HCT116 (cell line): ENCODE data around the gene KIF12. TPM values are rescaled to one million over a fixed set of nuclear protein-coding genes. Genes with fewer than 3 reads are reported as not detected.

ENCODE experiments used
- ATAC-seq: fragments of 200-7000 bp; cut with Tn5 transposase; 2 replicates; pipeline ENCODE4 v1.9.1; 2020; ENCODE audit warnings: mild to moderate bottlenecking, moderate library complexity
- BruUV-seq: library from RNA; stranded (reverse); fragments of 400-500 nt; replicated peaks from 2 replicates; lab custom pipeline; 2021; lab: Mats Ljungman, UMichigan
- CTCF ChIA-PET: fragments of 300-600 bp; sonication (Branson Sonifier 250); formaldehyde crosslinking; loops from one replicate; lab custom pipeline; 2021; ENCODE audit warnings: antibody characterized with exemption; lab: Charles Lee
- POLR2A ChIA-PET: fragments of 300-600, 350-600 bp; sonication (Branson Sonifier 250); formaldehyde crosslinking; loops from one replicate; lab custom pipeline; 2021; ENCODE audit warnings: antibody characterized with exemption; lab: Charles Lee
- RAD21 ChIA-PET, 2 experiments: fragments of 300-600 bp; sonication (Branson Sonifier 250); formaldehyde crosslinking; loops; one replicate each; lab custom pipeline; 2023; ENCODE audit warnings: low total read pairs in 2 of 2; ENCODE audit not compliant: uncharacterized antibody in 2 of 2, unreplicated experiment in 2 of 2, low non-redundant PET in 1 of 2; lab: Charles Lee
- DNase-seq: peaks from one replicate; pipeline ENCODE4 v3.0.0-alpha.2; 2010; ENCODE audit warnings: low read depth, low spot score
- H2AFZ ChIP-seq: fragments of 200-600 bp; shearing (Covaris generic), sonication (generic); 2 replicates; pipeline ENCODE4 v1.6.1; 2017; ENCODE audit warnings: low read depth, mixed run types, mixed read lengths, antibody characterized with exemption, low read length; ENCODE audit not compliant: poor library complexity, severe bottlenecking
- H3K27ac ChIP-seq: 2 replicates; pipeline ENCODE4 v1.5.1; 2012; ENCODE audit warnings: low read depth, low read length
- H3K27me3 ChIP-seq: fragments of 200-600 bp; sonication (generic); 2 replicates; pipeline ENCODE4 v1.6.1; 2016; ENCODE audit warnings: mixed run types, low read length, mixed read lengths; ENCODE audit not compliant: insufficient read depth
- H3K36me3 ChIP-seq, 2 experiments: fragments of 200-500 bp in 1 of 2; fragments of 200-600 bp in 1 of 2; sonication (Bioruptor generic) in 1 of 2; sonication (generic) in 1 of 2; 2 replicates each; pipeline versions ENCODE4 v1.5.1 to v1.6.1; 2014 to 2016; ENCODE audit warnings: low read length in 2 of 2, inconsistent platforms in 1 of 2, mixed read lengths in 1 of 2, mixed run types in 1 of 2; ENCODE audit not compliant: insufficient read depth in 2 of 2, control insufficient read depth in 1 of 2
- H3K4me1 ChIP-seq, 2 experiments: fragments of 200-600 bp in 1 of 2; sonication (generic) in 1 of 2; 2 replicates each; pipeline versions ENCODE4 v1.5.1 to v1.6.1; 2012 to 2017; ENCODE audit warnings: low read length in 2 of 2, inconsistent platforms in 1 of 2, mild to moderate bottlenecking in 1 of 2, mixed read lengths in 1 of 2, mixed run types in 1 of 2, moderate library complexity in 1 of 2; ENCODE audit not compliant: insufficient read depth in 2 of 2, control insufficient read depth in 1 of 2
- H3K4me2 ChIP-seq: fragments of 200-600 bp; sonication (generic); 2 replicates; pipeline ENCODE4 v1.6.1; 2017; ENCODE audit warnings: mixed run types, low read length, mixed read lengths
- H3K4me3 ChIP-seq, 2 experiments: fragments of 200-600 bp in 1 of 2; sonication (generic) in 1 of 2; replicated peaks in 1 of 2; 2 replicates each; pipeline ENCODE4 v1.5.1; 2011 to 2016; ENCODE audit warnings: low read length in 2 of 2, control low read depth in 1 of 2, low read depth in 1 of 2, mild to moderate bottlenecking in 1 of 2, mixed read lengths in 1 of 2, mixed run types in 1 of 2
- H3K79me2 ChIP-seq: fragments of 200-600 bp; sonication (generic); 2 replicates; pipeline ENCODE4 v1.6.1; 2017; ENCODE audit warnings: mild to moderate bottlenecking, mixed run types, low read length, moderate library complexity, mixed read lengths; ENCODE audit not compliant: insufficient read depth
- H3K9ac ChIP-seq: fragments of 200-600 bp; sonication (generic); 2 replicates; pipeline ENCODE4 v1.6.1; 2016; ENCODE audit warnings: low read length, mixed read lengths
- H3K9me2 ChIP-seq: fragments of 200-600 bp; sonication (generic), shearing (Covaris generic); 2 replicates; pipeline ENCODE4 v1.6.1; 2017; ENCODE audit warnings: mixed run types, mild to moderate bottlenecking, moderate library complexity; ENCODE audit not compliant: insufficient read depth
- H3K9me3 ChIP-seq, 2 experiments: fragments of 200-500 bp in 1 of 2; fragments of 200-600 bp in 1 of 2; sonication (Bioruptor generic) in 1 of 2; sonication (generic) in 1 of 2; 2 replicates each; pipeline ENCODE4 v1.6.1; 2014 to 2017; ENCODE audit warnings: low read length in 2 of 2, mixed read lengths in 2 of 2, inconsistent platforms in 1 of 2, low read depth in 1 of 2, mild to moderate bottlenecking in 1 of 2, mixed run types in 1 of 2, moderate library complexity in 1 of 2; ENCODE audit not compliant: control insufficient read depth in 1 of 2, insufficient read depth in 1 of 2
- H4K20me1 ChIP-seq: fragments of 200-600 bp; sonication (generic), shearing (Covaris generic); 2 replicates; pipeline ENCODE4 v1.6.1; 2017; ENCODE audit warnings: mixed run types, mild to moderate bottlenecking, moderate library complexity; ENCODE audit not compliant: insufficient read depth
- CBX3 ChIP-seq: IDR thresholded peaks from 2 replicates; pipeline ENCODE4 v1.6.1; 2012; ENCODE audit warnings: low read depth
- CEBPB ChIP-seq: IDR thresholded peaks from 2 replicates; pipeline ENCODE4 v1.6.1; 2012; ENCODE audit warnings: low read depth
- EGR1 ChIP-seq: IDR thresholded peaks from 2 replicates; pipeline ENCODE4 v1.6.1; 2012; ENCODE audit warnings: low read depth
- ELF1 ChIP-seq: IDR thresholded peaks from 2 replicates; pipeline ENCODE4 v1.6.1; 2012; ENCODE audit warnings: low read depth, borderline replicate concordance
- EZH2 ChIP-seq: fragments of 200-600 bp; sonication (generic); IDR thresholded peaks from 2 replicates; pipeline ENCODE4 v1.6.1; 2017; ENCODE audit warnings: antibody characterized with exemption, mixed run types
- EZH2phosphoT487 ChIP-seq: fragments of 200-600 bp; IDR thresholded peaks from 2 replicates; pipeline ENCODE4 v1.6.1; 2018; ENCODE audit warnings: antibody characterized with exemption, borderline replicate concordance
- JUND ChIP-seq: IDR thresholded peaks from 2 replicates; pipeline ENCODE4 v1.6.1; 2012
- POLR2A ChIP-seq: IDR thresholded peaks from 2 replicates; pipeline ENCODE4 v1.7.0; 2011; ENCODE audit warnings: borderline replicate concordance; ENCODE audit not compliant: insufficient read depth, insufficient read length; ENCODE audit errors: extremely low read depth
- POLR2AphosphoS5 ChIP-seq: IDR thresholded peaks from 2 replicates; pipeline ENCODE4 v1.6.1; 2011; ENCODE audit warnings: mild to moderate bottlenecking, low read depth, low read length, moderate library complexity
- RAD21 ChIP-seq: IDR thresholded peaks from 2 replicates; pipeline ENCODE4 v1.6.1; 2012; ENCODE audit warnings: low read depth, mild to moderate bottlenecking
- SIN3A ChIP-seq: IDR thresholded peaks from 2 replicates; pipeline ENCODE4 v1.6.1; 2012; ENCODE audit warnings: low read depth
- SP1 ChIP-seq: IDR thresholded peaks from 2 replicates; pipeline ENCODE4 v1.6.1; 2012; ENCODE audit warnings: low read depth
- SRF ChIP-seq: IDR thresholded peaks from 2 replicates; pipeline ENCODE4 v1.6.1; 2012; ENCODE audit warnings: low read depth
- YY1 ChIP-seq: IDR thresholded peaks from 2 replicates; pipeline ENCODE4 v1.6.1; 2011; ENCODE audit warnings: low read length, low read depth, moderate library complexity, mild to moderate bottlenecking; ENCODE audit not compliant: insufficient replicate concordance; ENCODE audit errors: extremely low read depth
- ZFX ChIP-seq: fragments of 450-650 bp; IDR thresholded peaks from 2 replicates; pipeline ENCODE4 v1.6.1; 2017
- ZNF274 ChIP-seq: fragments of 200-500 bp; sonication (Bioruptor generic); IDR thresholded peaks from 2 replicates; pipeline ENCODE4 v1.6.1; 2014; ENCODE audit warnings: mild to moderate bottlenecking, low read depth, low read length, inconsistent platforms
- intact Hi-C: fragments of 100-400 bp; cut with micrococcal nuclease; formaldehyde crosslinking; loops from 2 replicates; pipeline ENCODE4 v1.10.0; 2022
- total RNA-seq: library from RNA; stranded (reverse); gene quantifications from one replicate; pipeline ENCODE4 v1.2.1, GENCODE V29; 2021; ENCODE audit not compliant: unreplicated experiment
- TF ChIP-seq, protein P1 (sequence below), 3 experiments: fragments of 200-600 bp in 1 of 3; sonication (generic) in 1 of 3; IDR thresholded peaks in 2 of 3; conservative IDR thresholded peaks in 1 of 3; 2 replicates each; pipeline ENCODE4 v1.5.1; 2012 to 2017; ENCODE audit warnings: low read depth in 2 of 3, low read length in 2 of 3, antibody characterized with exemption in 1 of 3, borderline replicate concordance in 1 of 3, control low read depth in 1 of 3, mild to moderate bottlenecking in 1 of 3, mixed read lengths in 1 of 3, mixed run types in 1 of 3, moderate library complexity in 1 of 3; ENCODE audit not compliant: insufficient read depth in 1 of 3
- TF ChIP-seq, protein P2 (sequence below): IDR thresholded peaks from 2 replicates; pipeline ENCODE4 v1.6.1; 2012
- TF ChIP-seq, protein P3 (sequence below): IDR thresholded peaks from 2 replicates; pipeline ENCODE4 v1.6.1; 2012
- TF ChIP-seq, protein P4 (sequence below): IDR thresholded peaks from 2 replicates; pipeline ENCODE4 v1.6.1; 2011; ENCODE audit warnings: mild to moderate bottlenecking, low read length, moderate library complexity; ENCODE audit not compliant: insufficient replicate concordance; ENCODE audit errors: extremely low read depth

KIF12 gene
- total RNA-seq, 1 experiment from 2014 or later = 6.4 TPM

DNA sequence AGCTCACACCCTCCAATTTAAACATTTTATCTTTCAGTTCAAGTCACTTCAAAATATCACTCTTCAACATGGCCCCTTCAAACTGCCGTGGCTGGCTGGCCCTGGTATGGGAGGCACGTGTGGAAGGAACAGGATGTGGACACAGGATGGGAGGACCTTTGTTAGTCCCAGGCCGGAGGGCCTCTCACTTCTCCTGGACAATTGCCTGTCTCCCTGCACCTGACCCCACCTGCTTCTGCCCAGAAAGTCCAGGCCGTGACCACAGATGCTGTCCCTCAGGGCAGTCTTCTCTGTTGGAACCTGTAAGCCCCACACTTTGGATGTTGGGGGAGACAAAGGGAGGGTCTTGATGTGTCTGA is 40.4 kb downstream of the KIF12 start:
- intact Hi-C loops = no loop called here
- TF ChIP-seq ZNF274 (no peak), CBX3 (no peak), YY1 (no peak), ZFX (no peak), JUND (no peak), EZH2phosphoT487 (no peak), SRF (no peak), EZH2 (no peak), ELF1 (no peak), EGR1 (no peak), RAD21 (no peak), POLR2AphosphoS5 (no peak), CEBPB (no peak), SP1 (no peak), SIN3A (no peak), POLR2A (no peak)
- TF ChIP-seq, protein P1, sequence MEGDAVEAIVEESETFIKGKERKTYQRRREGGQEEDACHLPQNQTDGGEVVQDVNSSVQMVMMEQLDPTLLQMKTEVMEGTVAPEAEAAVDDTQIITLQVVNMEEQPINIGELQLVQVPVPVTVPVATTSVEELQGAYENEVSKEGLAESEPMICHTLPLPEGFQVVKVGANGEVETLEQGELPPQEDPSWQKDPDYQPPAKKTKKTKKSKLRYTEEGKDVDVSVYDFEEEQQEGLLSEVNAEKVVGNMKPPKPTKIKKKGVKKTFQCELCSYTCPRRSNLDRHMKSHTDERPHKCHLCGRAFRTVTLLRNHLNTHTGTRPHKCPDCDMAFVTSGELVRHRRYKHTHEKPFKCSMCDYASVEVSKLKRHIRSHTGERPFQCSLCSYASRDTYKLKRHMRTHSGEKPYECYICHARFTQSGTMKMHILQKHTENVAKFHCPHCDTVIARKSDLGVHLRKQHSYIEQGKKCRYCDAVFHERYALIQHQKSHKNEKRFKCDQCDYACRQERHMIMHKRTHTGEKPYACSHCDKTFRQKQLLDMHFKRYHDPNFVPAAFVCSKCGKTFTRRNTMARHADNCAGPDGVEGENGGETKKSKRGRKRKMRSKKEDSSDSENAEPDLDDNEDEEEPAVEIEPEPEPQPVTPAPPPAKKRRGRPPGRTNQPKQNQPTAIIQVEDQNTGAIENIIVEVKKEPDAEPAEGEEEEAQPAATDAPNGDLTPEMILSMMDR (IDR thresholded peaks at IDR 0.05 in 2 of 3, conservative IDR thresholded peaks at IDR 0.05 in 1 of 3; ENCODE audit: borderline replicate concordance in 1 of 3, insufficient read depth in 1 of 3, low read depth in 2 of 3, low read length in 2 of 3) = no peak
- TF ChIP-seq, protein P2, sequence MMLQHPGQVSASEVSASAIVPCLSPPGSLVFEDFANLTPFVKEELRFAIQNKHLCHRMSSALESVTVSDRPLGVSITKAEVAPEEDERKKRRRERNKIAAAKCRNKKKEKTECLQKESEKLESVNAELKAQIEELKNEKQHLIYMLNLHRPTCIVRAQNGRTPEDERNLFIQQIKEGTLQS = no peak
- TF ChIP-seq, protein P3, sequence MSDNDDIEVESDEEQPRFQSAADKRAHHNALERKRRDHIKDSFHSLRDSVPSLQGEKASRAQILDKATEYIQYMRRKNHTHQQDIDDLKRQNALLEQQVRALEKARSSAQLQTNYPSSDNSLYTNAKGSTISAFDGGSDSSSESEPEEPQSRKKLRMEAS = no peak
- TF ChIP-seq, protein P4, sequence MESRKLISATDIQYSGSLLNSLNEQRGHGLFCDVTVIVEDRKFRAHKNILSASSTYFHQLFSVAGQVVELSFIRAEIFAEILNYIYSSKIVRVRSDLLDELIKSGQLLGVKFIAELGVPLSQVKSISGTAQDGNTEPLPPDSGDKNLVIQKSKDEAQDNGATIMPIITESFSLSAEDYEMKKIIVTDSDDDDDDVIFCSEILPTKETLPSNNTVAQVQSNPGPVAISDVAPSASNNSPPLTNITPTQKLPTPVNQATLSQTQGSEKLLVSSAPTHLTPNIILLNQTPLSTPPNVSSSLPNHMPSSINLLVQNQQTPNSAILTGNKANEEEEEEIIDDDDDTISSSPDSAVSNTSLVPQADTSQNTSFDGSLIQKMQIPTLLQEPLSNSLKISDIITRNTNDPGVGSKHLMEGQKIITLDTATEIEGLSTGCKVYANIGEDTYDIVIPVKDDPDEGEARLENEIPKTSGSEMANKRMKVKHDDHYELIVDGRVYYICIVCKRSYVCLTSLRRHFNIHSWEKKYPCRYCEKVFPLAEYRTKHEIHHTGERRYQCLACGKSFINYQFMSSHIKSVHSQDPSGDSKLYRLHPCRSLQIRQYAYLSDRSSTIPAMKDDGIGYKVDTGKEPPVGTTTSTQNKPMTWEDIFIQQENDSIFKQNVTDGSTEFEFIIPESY = no peak
- TF ChIP-seq, all 23 proteins: peak for 0
- RAD21 ChIA-PET = no interaction called here
- H3K79me2 ChIP-seq = no peaks in the 10 kb centered on the region
- no peak overlapping the region for H3K27ac ChIP-seq
- ATAC-seq (no peak), DNase-seq (no peak)
- no peaks in the 10 kb centered on the region for H3K9me2 ChIP-seq
- H3K9me3 ChIP-seq = no peaks in the 10 kb centered on the region
- no peak overlapping the region for H2AFZ ChIP-seq
- POLR2A ChIA-PET = no interaction called here
- no peaks in the 10 kb centered on the region for H3K4me1 ChIP-seq
- BruUV-seq = no TSS peak
- H3K27me3 ChIP-seq = no peaks in the 10 kb centered on the region
- no peaks in the 10 kb centered on the region for H3K36me3 ChIP-seq
- H3K9ac ChIP-seq = no peak overlapping the region
- no peak overlapping the region for H3K4me3 ChIP-seq
- no peaks in the 10 kb centered on the region for H4K20me1 ChIP-seq
- CTCF ChIA-PET = interaction anchor here (1.1 kb wide), 1 partner anchor 24 kb away, joined by 3 read pairs; no protein-coding TSS in a partner anchor
- no peak overlapping the region for H3K4me2 ChIP-seq
